K562 (cell line): Measurements from ENCODE around the gene NAA15. TPM values are rescaled to one million over a fixed set of nuclear protein-coding genes. Genes with fewer than 3 reads are reported as not detected.

Experiments used
- ATF4 ChIP-seq: fragments of 450-650 bp; formaldehyde crosslinking; IDR thresholded peaks from 2 replicates; pipeline ENCODE4 v1.4.0; 2022; ENCODE audit warnings: mild to moderate bottlenecking, moderate library complexity
- CHCHD3 ChIP-seq: fragments of 250-450 bp; sonication (Bioruptor Pico); IDR thresholded peaks from 2 replicates; pipeline ENCODE4 v2.1.2; 2022; ENCODE audit warnings: mild to moderate bottlenecking
- CHD2 ChIP-seq: IDR thresholded peaks from 2 replicates; pipeline ENCODE4 v1.6.1; 2011; ENCODE audit warnings: low read depth, low read length
- COPS2 ChIP-seq: fragments of 450-650 bp; conservative IDR thresholded peaks from 2 replicates; pipeline ENCODE4 v1.6.1; 2016; ENCODE audit warnings: mild to moderate bottlenecking, moderate library complexity
- E2F4 ChIP-seq: sonication (generic); formaldehyde crosslinking; IDR thresholded peaks from 2 replicates; pipeline ENCODE4 v1.8.0; 2022; ENCODE audit warnings: mild to moderate bottlenecking, low read depth, missing genetic modification reagents
- HMG20B ChIP-seq: fragments of 250-450 bp; sonication (Bioruptor Pico); IDR thresholded peaks from 2 replicates; pipeline ENCODE4 v1.5.0; 2021; ENCODE audit warnings: mild to moderate bottlenecking
- HOMEZ ChIP-seq: fragments of 250-450 bp; sonication (Bioruptor Pico); IDR thresholded peaks from 2 replicates; pipeline ENCODE4 v1.4.0; 2020; ENCODE audit warnings: mild to moderate bottlenecking, moderate library complexity
- NKRF ChIP-seq: fragments of 450-650 bp; IDR thresholded peaks from 2 replicates; pipeline ENCODE4 v1.6.1; 2016; ENCODE audit warnings: borderline replicate concordance
- TEAD2 ChIP-seq: fragments of 450-650 bp; IDR thresholded peaks from 2 replicates; pipeline ENCODE4 v1.6.1; 2016; ENCODE audit warnings: missing genetic modification characterization, control low read depth, missing compliant biosample characterization
- TFAM ChIP-seq: fragments of 250-450 bp; sonication (Bioruptor Pico); conservative IDR thresholded peaks from 2 replicates; pipeline ENCODE4 v1.5.0; 2021; ENCODE audit warnings: mild to moderate bottlenecking, moderate library complexity
- ZBTB17 ChIP-seq: fragments of 450-650 bp; formaldehyde crosslinking; IDR thresholded peaks from 2 replicates; pipeline ENCODE4 v1.4.0; 2020; ENCODE audit warnings: mild to moderate bottlenecking
- ZC3H4 ChIP-seq: sonication (generic); formaldehyde crosslinking; IDR thresholded peaks from 2 replicates; pipeline ENCODE4 v1.9.0; 2021; ENCODE audit warnings: missing genetic modification reagents, borderline replicate concordance
- ZEB2 ChIP-seq: fragments of 450-650 bp; IDR thresholded peaks from 2 replicates; pipeline ENCODE4 v1.6.1; 2016
- ZNF212 ChIP-seq: fragments of 450-650 bp; formaldehyde crosslinking; IDR thresholded peaks from 2 replicates; pipeline ENCODE4 v1.4.0; 2020; ENCODE audit warnings: mild to moderate bottlenecking
- ZNF3 ChIP-seq: fragments of 250-450 bp; sonication (Bioruptor Pico); IDR thresholded peaks from 2 replicates; pipeline ENCODE4 v1.5.0; 2021; ENCODE audit warnings: mild to moderate bottlenecking, moderate library complexity
- ZNF584 ChIP-seq: fragments of 200-800 bp; sonication (Bioruptor generic); IDR thresholded peaks from 2 replicates; pipeline ENCODE4 v1.6.1; 2016; ENCODE audit warnings: low read depth, mild to moderate bottlenecking, missing genetic modification characterization, missing compliant biosample characterization
- polyA plus RNA-seq, 8 experiments: library from polyadenylated mRNA; depleted of rRNA in 4 of 8; stranded (reverse) in 5 of 8; unstranded in 3 of 8; fragments of >200 nt; fragmentation: Nextera tagmentation in 2 of 8; fragmentation: Illumina TruSeq in 1 of 8; extraction: Ambion mirVana in 2 of 8; extraction: Trizol in 1 of 8; gene quantifications; 2 replicates each; pipeline versions ENCODE4 v1.2.1 to v1.2.3, GENCODE V29; 2011 to 2014; ENCODE audit warnings: inconsistent platforms in 1 of 8, missing spikeins in 1 of 8
- total RNA-seq, 7 experiments: library from RNA; depleted of rRNA in 6 of 7; stranded (reverse); fragments of >200 nt in 6 of 7; fragmentation: Illumina TruSeq in 2 of 7; extraction: Trizol in 2 of 7; gene quantifications; 2 replicates each; pipeline versions ENCODE4 v1.2.1 to v1.2.3, GENCODE V29; 2011 to 2021; ENCODE audit warnings: low replicate concordance in 1 of 7

Gene NAA15
- total and polyA plus RNA-seq, 9 of the 15 experiments (the other 6 are each of a cell fraction or from before 2014, with no cell fraction given) = 37.8 to 117 (median 63.2) TPM

- 0 out of 2 replicates have a peak, but pooled peaks have one; percentile 10 for TF ChIP-seq ATF4
- 0 out of 2 replicates have a peak, but pooled peaks have one; percentile 2 for TF ChIP-seq ZC3H4 (CRISPR knock-in tag)
- TF ChIP-seq HOMEZ = no peak
- TF ChIP-seq E2F4 (CRISPR knock-in tag) = peak; percentile 84
- peak; percentile 84 for TF ChIP-seq NKRF
- no peak; the same call in 1 of the 2 replicates for TF ChIP-seq ZBTB17 (CRISPR knock-in tag)
- no peak for TF ChIP-seq TEAD2 (tag)
- no peak for TF ChIP-seq TFAM (CRISPR knock-in tag)
- TF ChIP-seq ZEB2 = peak; percentile 21; the same call in 1 of the 2 replicates
- TF ChIP-seq ZNF212 (CRISPR knock-in tag) = no peak
- peak; percentile 99 for TF ChIP-seq CHD2
- no peak for TF ChIP-seq HMG20B (CRISPR knock-in tag)
- no peak for TF ChIP-seq COPS2
- no peak for TF ChIP-seq ZNF584 (CRISPR knock-in tag)
- no peak for TF ChIP-seq ZNF3
- no peak for TF ChIP-seq CHCHD3 (CRISPR knock-in tag)
Observed at GRCh38 chr4:139453371-139454110, 152.2 kb downstream of the NAA15 start (continued).
